B cell (primary cell): ENCODE results near the gene LMNB1. TPM values are rescaled to one million over a fixed set of nuclear protein-coding genes. Genes with fewer than 3 reads are reported as not detected.
A peak's percentile ranks its signal among the peaks of the same experiment; 100 is the strongest.
"Not testable (repeated sequence)": the region's sequence is repeated elsewhere in the genome, so short reads cannot be mapped to it uniquely, and the experiment has no call there.

Experiments
- ATAC-seq: fragments of 200-7000 bp; cut with Tn5 transposase; one replicate; pipeline ENCODE4 v1.10.0; 2021; ENCODE audit warnings: low read depth, mild to moderate bottlenecking, moderate number of reproducible peaks, moderate library complexity
- CTCF ChIA-PET: fragments of 350-600 bp; sonication (Branson Sonifier 250); formaldehyde crosslinking; loops from one replicate; lab custom pipeline; 2021; ENCODE audit warnings: antibody characterized with exemption, inconsistent platforms; lab: Charles Lee
- POLR2A ChIA-PET: fragments of 350-600 bp; sonication (Branson Sonifier 250); formaldehyde crosslinking; loops from one replicate; lab custom pipeline; 2021; ENCODE audit warnings: antibody characterized with exemption; lab: Charles Lee
- DNase-seq: peaks from one replicate; pipeline ENCODE4 v3.0.0; 2013
- H2AFZ ChIP-seq: 2 replicates; pipeline ENCODE4 v1.6.1; 2012; ENCODE audit warnings: mild to moderate bottlenecking, low read depth, low read length; ENCODE audit not compliant: insufficient read depth, poor library complexity, severe bottlenecking
- H3K27ac ChIP-seq, 2 donors: 1 replicate in 1 of 2; 2 replicates in 1 of 2; pipeline ENCODE4 v1.5.1; 2012 to 2013; ENCODE audit warnings: low read length in 2 of 2, mild to moderate bottlenecking in 2 of 2, moderate library complexity in 1 of 2
- H3K27me3 ChIP-seq, 4 experiments: fragments of 200-600 bp in 1 of 4; sonication (generic) in 1 of 4; replicated peaks in 1 of 4; 1 replicate in 2 of 4; 2 replicates in 2 of 4; pipeline versions ENCODE4 v1.6.1 to v1.7.0; 2013 to 2016; ENCODE audit warnings: low read length in 3 of 4, mild to moderate bottlenecking in 2 of 4, mixed read lengths in 1 of 4, moderate library complexity in 1 of 4; ENCODE audit not compliant: insufficient read depth in 4 of 4, control insufficient read depth in 3 of 4; ENCODE audit errors: control extremely low read depth in 1 of 4
- H3K36me3 ChIP-seq, 2 experiments: replicated peaks in 1 of 2; 1 replicate in 1 of 2; 2 replicates in 1 of 2; pipeline versions ENCODE4 v1.6.1 to v1.7.1; 2013; ENCODE audit warnings: low read length in 1 of 2; ENCODE audit not compliant: insufficient read depth in 2 of 2, control insufficient read depth in 1 of 2; ENCODE audit errors: control extremely low read depth in 1 of 2, extremely low read depth in 1 of 2
- H3K4me1 ChIP-seq, 2 donors: fragments of 200-600 bp in 1 of 2; sonication (generic) in 1 of 2; 1 replicate in 1 of 2; 2 replicates in 1 of 2; pipeline versions ENCODE4 v1.5.1 to v1.6.1; 2013 to 2017; ENCODE audit warnings: low read length in 2 of 2; ENCODE audit not compliant: control insufficient read depth in 2 of 2, insufficient read depth in 2 of 2
- H3K4me2 ChIP-seq: replicated peaks from 2 replicates; pipeline ENCODE3; 2012; ENCODE audit warnings: mild to moderate bottlenecking, low read depth, low read length; ENCODE audit not compliant: poor library complexity, severe bottlenecking
- H3K4me3 ChIP-seq, 5 experiments: fragments of 200-600 bp in 1 of 5; sonication (generic) in 1 of 5; 1 replicate in 3 of 5; 2 replicates in 2 of 5; pipeline versions ENCODE4 v1.5.1 to v1.7.0; 2011 to 2016; ENCODE audit warnings: low read length in 4 of 5, mild to moderate bottlenecking in 4 of 5, low read depth in 2 of 5, control low read depth in 1 of 5, moderate library complexity in 1 of 5; ENCODE audit not compliant: insufficient read depth in 1 of 5; ENCODE audit errors: control extremely low read depth in 1 of 5, extremely low read depth in 1 of 5
- H3K79me2 ChIP-seq: fragments of 200-600 bp; sonication (generic); one replicate; pipeline ENCODE4 v1.6.0; 2016; ENCODE audit warnings: low read length; ENCODE audit not compliant: control insufficient read depth, insufficient read depth
- H3K9ac ChIP-seq: fragments of 200-600 bp; sonication (generic); 2 replicates; pipeline ENCODE4 v1.6.1; 2017; ENCODE audit warnings: mild to moderate bottlenecking, low read length, moderate library complexity
- H3K9me3 ChIP-seq, 3 donors: one replicate each; pipeline versions ENCODE4 v1.6.1 to v1.7.1; 2013; ENCODE audit warnings: low read length in 2 of 3; ENCODE audit not compliant: control insufficient read depth in 2 of 3, insufficient read depth in 1 of 3; ENCODE audit errors: control extremely low read depth in 1 of 3
- H4K20me1 ChIP-seq: 2 replicates; pipeline ENCODE4 v1.6.0; 2012; ENCODE audit warnings: mild to moderate bottlenecking, low read length; ENCODE audit not compliant: insufficient read depth, control insufficient read depth, poor library complexity, severe bottlenecking
- H3K27ac Mint-ChIP-seq: one replicate; pipeline ENCODE4 v1.8.0; 2021; ENCODE audit warnings: mixed read lengths
- H3K27me3 Mint-ChIP-seq: one replicate; pipeline ENCODE4 v1.8.0; 2021; ENCODE audit warnings: mixed read lengths
- H3K4me1 Mint-ChIP-seq: one replicate; pipeline ENCODE4 v1.8.0; 2021; ENCODE audit warnings: mixed read lengths
- H3K4me3 Mint-ChIP-seq: one replicate; pipeline ENCODE4 v1.8.0; 2021; ENCODE audit warnings: mixed read lengths
- H3K9me3 Mint-ChIP-seq: one replicate; pipeline ENCODE4 v1.8.0; 2022; ENCODE audit warnings: mixed read lengths; ENCODE audit not compliant: insufficient read depth
- CTCF ChIP-seq: fragments of 200-600 bp; IDR thresholded peaks from one replicate; pipeline ENCODE4 v1.8.0; 2022; ENCODE audit warnings: antibody characterized with exemption, mild to moderate bottlenecking
- EZH2 ChIP-seq: IDR thresholded peaks from 2 replicates; pipeline ENCODE4 v1.6.1; 2012; ENCODE audit warnings: borderline replicate concordance, low read depth, mild to moderate bottlenecking, moderate library complexity, low read length; ENCODE audit not compliant: insufficient read depth, poor library complexity, severe bottlenecking
- WGBS: methylation state at CpG from one replicate; pipeline ENCODE4 v1.1.5; 2013; ENCODE audit warnings: missing lambda C conversion rate; ENCODE audit not compliant: insufficient coverage; 5-methylcytosine and 5-hydroxymethylcytosine counted together
- intact Hi-C: fragments of 100-400 bp; cut with micrococcal nuclease; formaldehyde crosslinking; loops from one replicate; pipeline ENCODE4 v1.10.0; 2022
- polyA plus RNA-seq: library from polyadenylated mRNA; depleted of rRNA; stranded (reverse); fragments of >200 nt; gene quantifications from 2 replicates; pipeline ENCODE4 v1.2.3, GENCODE V29; 2012
- total RNA-seq, 2 donors: library from RNA; stranded (reverse); fragments of 120-200 nt in 1 of 2; gene quantifications; 1 replicate in 1 of 2; 2 replicates in 1 of 2; pipeline versions ENCODE4 v1.2.3 to v1.2.4, GENCODE V29; 2013 to 2022

The LMNB1 gene
- total and polyA plus RNA-seq, 2 donors (not counting 1 experiment from before 2014, with no cell fraction given), result 10.5 to 25.1 TPM

- peak overlapping the region; percentile 26 for H3K9ac ChIP-seq
- DNase-seq, H4K20me1 ChIP-seq, H3K36me3 ChIP-seq, ATAC-seq, H3K27me3 Mint-ChIP-seq, H3K9me3 Mint-ChIP-seq, H3K27me3 ChIP-seq, H3K79me2 ChIP-seq, intact Hi-C loops: not testable (repeated sequence)
- H3K9me3 ChIP-seq, result peaks cover 0 to 18% (median 0%) of the 10 kb centered on the region in 3 donors
- peak overlapping the region in 4 of 5 experiments; percentile 1 to 34 (median 20) for H3K4me3 ChIP-seq
- H3K4me1 Mint-ChIP-seq, result peaks cover 32% of the 10 kb centered on the region
- peaks cover 22 to 23% of the 10 kb centered on the region in 2 donors for H3K4me1 ChIP-seq
- peak overlapping the region; percentile 41 for H3K27ac Mint-ChIP-seq
- H3K4me3 Mint-ChIP-seq, result peak overlapping the region; percentile 49
- peak overlapping the region; percentile 54 for H2AFZ ChIP-seq
- H3K27ac ChIP-seq, result peak overlapping the region in 1 of 2 donors; percentile 76
- POLR2A ChIA-PET, result interaction anchor here (0.7 to 0.9 kb wide), 2 partner anchors 111 to 173 kb away, joined by 3 to 6 read pairs; no protein-coding TSS in a partner anchor
- 81% methylated on average over 18 of the region's 27 CpGs for WGBS
- peak overlapping the region; percentile 66 for H3K4me2 ChIP-seq
- CTCF ChIA-PET, result interaction anchor here (1.0 to 1.5 kb wide), 2 partner anchors 28 to 177 kb away, joined by 3 to 4 read pairs; no protein-coding TSS in a partner anchor
Observed at GRCh38 chr5:126853541-126854307, 76.8 kb downstream of the LMNB1 start.

- CTCF ChIA-PET, result no interaction called here
- Mint-ChIP-seq H3K27ac (peak overlapping the region; percentile 37), H3K4me3 (no peak overlapping the region), H3K27me3 (no peaks in the 10 kb centered on the region), H3K4me1 (peaks cover 32% of the 10 kb centered on the region), H3K9me3 (no peaks in the 10 kb centered on the region)
- no peak overlapping the region for H2AFZ ChIP-seq
- H3K4me3 ChIP-seq, result no peak overlapping the region
- H3K4me1 ChIP-seq, result peaks cover 22 to 23% of the 10 kb centered on the region in 2 donors
- no peaks in the 10 kb centered on the region for H3K36me3 ChIP-seq
- POLR2A ChIA-PET, result interaction anchor here (0.9 kb wide), 1 partner anchor 110 kb away, joined by 3 read pairs; no protein-coding TSS in a partner anchor
- H3K4me2 ChIP-seq, result no peak overlapping the region
- H3K9me3 ChIP-seq, result peaks cover 0 to 18% (median 0%) of the 10 kb centered on the region in 3 donors
- no peak for TF ChIP-seq EZH2
- TF ChIP-seq CTCF, result no peak
- over 99% methylated on average over 24 of the region's 35 CpGs for WGBS
- ATAC-seq (no peak), DNase-seq (no peak)
- intact Hi-C loops, result no loop called here
- no peaks in the 10 kb centered on the region for H4K20me1 ChIP-seq
- no peak overlapping the region for H3K9ac ChIP-seq
- no peak overlapping the region for H3K27ac ChIP-seq
- H3K79me2 ChIP-seq, result no peaks in the 10 kb centered on the region
- no peaks in the 10 kb centered on the region for H3K27me3 ChIP-seq
Observed at GRCh38 chr5:126854526-126855110, 77.7 kb downstream of the LMNB1 start.
